HCT116 (cell line): ENCODE measurements around the gene OR10A7. TPM values are rescaled to one million over a fixed set of nuclear protein-coding genes. Genes with fewer than 3 reads are reported as not detected.
A peak's percentile ranks its signal among the peaks of the same experiment; 100 is the strongest.

ENCODE experiments used
- ATAC-seq: fragments of 200-7000 bp; cut with Tn5 transposase; 2 replicates; pipeline ENCODE4 v1.9.1; 2020; ENCODE audit warnings: mild to moderate bottlenecking, moderate library complexity
- BruUV-seq: library from RNA; stranded (reverse); fragments of 400-500 nt; replicated peaks from 2 replicates; lab custom pipeline; 2021; lab: Mats Ljungman, UMichigan
- CTCF ChIA-PET: fragments of 300-600 bp; sonication (Branson Sonifier 250); formaldehyde crosslinking; loops from one replicate; lab custom pipeline; 2021; ENCODE audit warnings: antibody characterized with exemption; lab: Charles Lee
- POLR2A ChIA-PET: fragments of 300-600, 350-600 bp; sonication (Branson Sonifier 250); formaldehyde crosslinking; loops from one replicate; lab custom pipeline; 2021; ENCODE audit warnings: antibody characterized with exemption; lab: Charles Lee
- RAD21 ChIA-PET, 2 experiments: fragments of 300-600 bp; sonication (Branson Sonifier 250); formaldehyde crosslinking; loops; one replicate each; lab custom pipeline; 2023; ENCODE audit warnings: low total read pairs in 2 of 2; ENCODE audit not compliant: uncharacterized antibody in 2 of 2, unreplicated experiment in 2 of 2, low non-redundant PET in 1 of 2; lab: Charles Lee
- DNase-seq: peaks from one replicate; pipeline ENCODE4 v3.0.0-alpha.2; 2010; ENCODE audit warnings: low read depth, low spot score
- H2AFZ ChIP-seq: fragments of 200-600 bp; shearing (Covaris generic), sonication (generic); 2 replicates; pipeline ENCODE4 v1.6.1; 2017; ENCODE audit warnings: low read depth, mixed run types, mixed read lengths, antibody characterized with exemption, low read length; ENCODE audit not compliant: poor library complexity, severe bottlenecking
- H3K27ac ChIP-seq: 2 replicates; pipeline ENCODE4 v1.5.1; 2012; ENCODE audit warnings: low read depth, low read length
- H3K27me3 ChIP-seq: fragments of 200-600 bp; sonication (generic); 2 replicates; pipeline ENCODE4 v1.6.1; 2016; ENCODE audit warnings: mixed run types, low read length, mixed read lengths; ENCODE audit not compliant: insufficient read depth
- H3K36me3 ChIP-seq, 2 experiments: fragments of 200-500 bp in 1 of 2; fragments of 200-600 bp in 1 of 2; sonication (Bioruptor generic) in 1 of 2; sonication (generic) in 1 of 2; 2 replicates each; pipeline versions ENCODE4 v1.5.1 to v1.6.1; 2014 to 2016; ENCODE audit warnings: low read length in 2 of 2, inconsistent platforms in 1 of 2, mixed read lengths in 1 of 2, mixed run types in 1 of 2; ENCODE audit not compliant: insufficient read depth in 2 of 2, control insufficient read depth in 1 of 2
- H3K4me1 ChIP-seq, 2 experiments: fragments of 200-600 bp in 1 of 2; sonication (generic) in 1 of 2; 2 replicates each; pipeline versions ENCODE4 v1.5.1 to v1.6.1; 2012 to 2017; ENCODE audit warnings: low read length in 2 of 2, inconsistent platforms in 1 of 2, mild to moderate bottlenecking in 1 of 2, mixed read lengths in 1 of 2, mixed run types in 1 of 2, moderate library complexity in 1 of 2; ENCODE audit not compliant: insufficient read depth in 2 of 2, control insufficient read depth in 1 of 2
- H3K4me2 ChIP-seq: fragments of 200-600 bp; sonication (generic); 2 replicates; pipeline ENCODE4 v1.6.1; 2017; ENCODE audit warnings: mixed run types, low read length, mixed read lengths
- H3K4me3 ChIP-seq, 2 experiments: fragments of 200-600 bp in 1 of 2; sonication (generic) in 1 of 2; replicated peaks in 1 of 2; 2 replicates each; pipeline ENCODE4 v1.5.1; 2011 to 2016; ENCODE audit warnings: low read length in 2 of 2, control low read depth in 1 of 2, low read depth in 1 of 2, mild to moderate bottlenecking in 1 of 2, mixed read lengths in 1 of 2, mixed run types in 1 of 2
- H3K79me2 ChIP-seq: fragments of 200-600 bp; sonication (generic); 2 replicates; pipeline ENCODE4 v1.6.1; 2017; ENCODE audit warnings: mild to moderate bottlenecking, mixed run types, low read length, moderate library complexity, mixed read lengths; ENCODE audit not compliant: insufficient read depth
- H3K9ac ChIP-seq: fragments of 200-600 bp; sonication (generic); 2 replicates; pipeline ENCODE4 v1.6.1; 2016; ENCODE audit warnings: low read length, mixed read lengths
- H3K9me2 ChIP-seq: fragments of 200-600 bp; sonication (generic), shearing (Covaris generic); 2 replicates; pipeline ENCODE4 v1.6.1; 2017; ENCODE audit warnings: mixed run types, mild to moderate bottlenecking, moderate library complexity; ENCODE audit not compliant: insufficient read depth
- H3K9me3 ChIP-seq, 2 experiments: fragments of 200-500 bp in 1 of 2; fragments of 200-600 bp in 1 of 2; sonication (Bioruptor generic) in 1 of 2; sonication (generic) in 1 of 2; 2 replicates each; pipeline ENCODE4 v1.6.1; 2014 to 2017; ENCODE audit warnings: low read length in 2 of 2, mixed read lengths in 2 of 2, inconsistent platforms in 1 of 2, low read depth in 1 of 2, mild to moderate bottlenecking in 1 of 2, mixed run types in 1 of 2, moderate library complexity in 1 of 2; ENCODE audit not compliant: control insufficient read depth in 1 of 2, insufficient read depth in 1 of 2
- H4K20me1 ChIP-seq: fragments of 200-600 bp; sonication (generic), shearing (Covaris generic); 2 replicates; pipeline ENCODE4 v1.6.1; 2017; ENCODE audit warnings: mixed run types, mild to moderate bottlenecking, moderate library complexity; ENCODE audit not compliant: insufficient read depth
- CTCF ChIP-seq, 3 experiments: fragments of 200-600 bp in 1 of 3; sonication (generic) in 1 of 3; IDR thresholded peaks in 2 of 3; conservative IDR thresholded peaks in 1 of 3; 2 replicates each; pipeline ENCODE4 v1.5.1; 2012 to 2017; ENCODE audit warnings: low read depth in 2 of 3, low read length in 2 of 3, antibody characterized with exemption in 1 of 3, borderline replicate concordance in 1 of 3, control low read depth in 1 of 3, mild to moderate bottlenecking in 1 of 3, mixed read lengths in 1 of 3, mixed run types in 1 of 3, moderate library complexity in 1 of 3; ENCODE audit not compliant: insufficient read depth in 1 of 3
- MAX ChIP-seq: IDR thresholded peaks from 2 replicates; pipeline ENCODE4 v1.6.1; 2012
- RAD21 ChIP-seq: IDR thresholded peaks from 2 replicates; pipeline ENCODE4 v1.6.1; 2012; ENCODE audit warnings: low read depth, mild to moderate bottlenecking
- REST ChIP-seq: IDR thresholded peaks from 2 replicates; pipeline ENCODE4 v1.6.1; 2012; ENCODE audit warnings: low read depth
- intact Hi-C: fragments of 100-400 bp; cut with micrococcal nuclease; formaldehyde crosslinking; loops from 2 replicates; pipeline ENCODE4 v1.10.0; 2022
- total RNA-seq: library from RNA; stranded (reverse); gene quantifications from one replicate; pipeline ENCODE4 v1.2.1, GENCODE V29; 2021; ENCODE audit not compliant: unreplicated experiment

Gene OR10A7
- total RNA-seq, 1 experiment from 2014 or later, result not detected

GRCh38 chr12:55188974-55189556 is 31.8 kb upstream of the OR10A7 start:
- H2AFZ ChIP-seq, result no peak overlapping the region
- no peaks in the 10 kb centered on the region for H3K36me3 ChIP-seq
- H3K9me2 ChIP-seq, result no peaks in the 10 kb centered on the region
- ChIA-PET RAD21 (interaction anchor here in 1 of 2 experiments (0.7 to 1.2 kb wide), 2 partner anchors 431 to 457 kb away, joined by 3 to 4 read pairs; no protein-coding TSS in a partner anchor), CTCF (interaction anchor here (0.5 to 2.8 kb wide), 9 partner anchors 12 to 492 kb away, joined by 3 to 31 read pairs (median 3); a partner anchor contains a TSS), POLR2A (no interaction called here)
- intact Hi-C loops, result loop anchor here (1.0 kb wide), 1 partner anchor 430 kb away; no protein-coding TSS in a partner anchor
- TF ChIP-seq REST (no peak), RAD21 (peak; percentile 85), CTCF (IDR thresholded peaks at IDR 0.05 in 2 of 3, conservative IDR thresholded peaks at IDR 0.05 in 1 of 3; ENCODE audit: borderline replicate concordance in 1 of 3, insufficient read depth in 1 of 3, low read depth in 2 of 3, low read length in 2 of 3) (peak; percentile 56 to 82 (median 76); a peak in 5 of 6 replicates), MAX (no peak)
- no peak overlapping the region for H3K4me2 ChIP-seq
- peak; percentile 69 for DNase-seq
- H3K79me2 ChIP-seq, result no peaks in the 10 kb centered on the region
- ATAC-seq, result peak; percentile 88
- no TSS peak for BruUV-seq
- H3K9ac ChIP-seq, result no peak overlapping the region
- no peaks in the 10 kb centered on the region for H3K9me3 ChIP-seq
- H3K27ac ChIP-seq, result no peak overlapping the region
- H3K27me3 ChIP-seq, result no peaks in the 10 kb centered on the region; the same call in 1 of the 2 replicates
- no peak overlapping the region for H3K4me3 ChIP-seq
- no peaks in the 10 kb centered on the region for H4K20me1 ChIP-seq
- no peaks in the 10 kb centered on the region for H3K4me1 ChIP-seq
